Liver (tissue), 9 donors: ENCODE data around the gene PARP14. TPM values are rescaled to one million over a fixed set of nuclear protein-coding genes. Genes with fewer than 3 reads are reported as not detected.

Experiments used
- DNase-seq: peaks from one replicate; pipeline ENCODE4 v3.0.0-alpha.2; 2017; ENCODE audit warnings: low spot score
- H3K27ac ChIP-seq, 2 donors: one replicate each; pipeline ENCODE4 v1.7.0; 2013; ENCODE audit warnings: inconsistent platforms in 2 of 2, low read length in 2 of 2, control low read depth in 1 of 2, low read depth in 1 of 2, mild to moderate bottlenecking in 1 of 2
- H3K27me3 ChIP-seq, 4 donors: one replicate each; pipeline versions ENCODE4 v1.6.1 to v1.7.0; 2013; ENCODE audit warnings: low read length in 3 of 4, inconsistent platforms in 1 of 4, mild to moderate bottlenecking in 1 of 4, moderate library complexity in 1 of 4; ENCODE audit not compliant: control insufficient read depth in 4 of 4, insufficient read depth in 4 of 4
- H3K36me3 ChIP-seq, 4 donors: one replicate each; pipeline versions ENCODE4 v1.6.1 to v1.7.0; 2013; ENCODE audit warnings: low read length in 3 of 4, mild to moderate bottlenecking in 3 of 4, low read depth in 1 of 4, moderate library complexity in 1 of 4; ENCODE audit not compliant: control insufficient read depth in 4 of 4, insufficient read depth in 3 of 4
- H3K4me1 ChIP-seq, 4 donors: one replicate each; pipeline versions ENCODE4 v1.6.1 to v1.7.0; 2013; ENCODE audit warnings: low read length in 3 of 4, mild to moderate bottlenecking in 3 of 4, moderate library complexity in 1 of 4; ENCODE audit not compliant: control insufficient read depth in 4 of 4, insufficient read depth in 4 of 4
- H3K4me3 ChIP-seq, 3 donors: one replicate each; pipeline versions ENCODE4 v1.6.1 to v1.7.0; 2013; ENCODE audit warnings: low read length in 3 of 3, control low read depth in 1 of 3, low read depth in 1 of 3, mild to moderate bottlenecking in 1 of 3
- H3K9ac ChIP-seq, 2 donors: one replicate each; pipeline ENCODE4 v1.7.0; 2013; ENCODE audit warnings: low read length in 2 of 2, mild to moderate bottlenecking in 2 of 2, moderate library complexity in 2 of 2, control low read depth in 1 of 2, low read depth in 1 of 2
- H3K9me3 ChIP-seq, 4 donors: one replicate each; pipeline versions ENCODE4 v1.6.1 to v1.7.0; 2013; ENCODE audit warnings: low read length in 3 of 4; ENCODE audit not compliant: control insufficient read depth in 4 of 4
- EGR1 ChIP-seq, 2 donors: IDR thresholded peaks; 2 replicates each; pipeline ENCODE4 v1.6.1; 2016 to 2018; ENCODE audit warnings: antibody characterized with exemption in 2 of 2, low read depth in 2 of 2
- FOXA1 ChIP-seq: IDR thresholded peaks from 2 replicates; pipeline ENCODE4 v1.6.1; 2016; ENCODE audit warnings: antibody characterized with exemption
- GABPA ChIP-seq, 2 donors: IDR thresholded peaks in 1 of 2; conservative IDR thresholded peaks in 1 of 2; 2 replicates each; pipeline ENCODE4 v1.6.1; 2016; ENCODE audit warnings: antibody characterized with exemption in 2 of 2, mild to moderate bottlenecking in 1 of 2, moderate library complexity in 1 of 2
- HNF4A ChIP-seq, 2 donors: conservative IDR thresholded peaks; 2 replicates each; pipeline ENCODE4 v1.6.1; 2016; ENCODE audit warnings: antibody characterized with exemption in 2 of 2, mild to moderate bottlenecking in 2 of 2
- RAD21 ChIP-seq, 2 donors: IDR thresholded peaks; 2 replicates each; pipeline ENCODE4 v1.6.1; 2016; ENCODE audit warnings: antibody characterized with exemption in 2 of 2, mild to moderate bottlenecking in 2 of 2
- RXRA ChIP-seq, 2 donors: IDR thresholded peaks; 2 replicates each; pipeline ENCODE4 v1.6.1; 2017 to 2018; ENCODE audit warnings: antibody characterized with exemption in 2 of 2, mild to moderate bottlenecking in 1 of 2
- SP1 ChIP-seq: IDR thresholded peaks from 2 replicates; pipeline ENCODE4 v1.6.1; 2018; ENCODE audit warnings: antibody characterized with exemption, mild to moderate bottlenecking
- TAF1 ChIP-seq: conservative IDR thresholded peaks from 2 replicates; pipeline ENCODE4 v1.6.1; 2016; ENCODE audit warnings: antibody characterized with exemption, mild to moderate bottlenecking
- WGBS: extraction: QIAGEN DNeasy Blood & Tissue Kit; methylation state at CpG from one replicate; pipeline ENCODE4 v1.1.7; 2013; 5-methylcytosine and 5-hydroxymethylcytosine counted together
- polyA plus RNA-seq, 2 donors: library from polyadenylated mRNA; stranded (reverse) in 1 of 2; unstranded in 1 of 2; fragments of 200-250 nt in 1 of 2; fragments of >200 nt in 1 of 2; fragmentation: Nextera tagmentation in 1 of 2; extraction: Ambion mirVana in 1 of 2; gene quantifications; one replicate each; pipeline versions ENCODE4 v1.2.1 to v1.2.3, GENCODE V29; 2013 to 2015
- total RNA-seq, 2 donors: library from RNA; depleted of rRNA; stranded (reverse); fragments of >200 nt; gene quantifications; one replicate each; pipeline ENCODE4 v1.2.3, GENCODE V29; 2014
- TF ChIP-seq, protein P1 (sequence below): IDR thresholded peaks from 2 replicates; pipeline ENCODE4 v1.6.1; 2016; ENCODE audit warnings: antibody characterized with exemption, mild to moderate bottlenecking
- TF ChIP-seq, protein P2 (sequence below): IDR thresholded peaks from 2 replicates; pipeline ENCODE4 v1.6.1; 2016; ENCODE audit warnings: antibody characterized with exemption
- TF ChIP-seq, protein P3 (sequence below): IDR thresholded peaks from 2 replicates; pipeline ENCODE4 v1.6.1; 2016; ENCODE audit warnings: antibody characterized with exemption
- TF ChIP-seq, protein P4 (sequence below): IDR thresholded peaks from 2 replicates; pipeline ENCODE4 v1.6.1; 2016; ENCODE audit warnings: antibody characterized with exemption
- TF ChIP-seq, protein P5 (sequence below): fragments of 150-350 bp; IDR thresholded peaks from 2 replicates; pipeline ENCODE4 v1.5.1; 2017; ENCODE audit warnings: improper control_type of control experiment, low read depth, low read length; ENCODE audit not compliant: missing input control
- donor health status: healthy.
- donor health status: healthy.
- donor health status: healthy.
- donor health status: healthy.
- donor health status: healthy.

Gene PARP14
- total and polyA plus RNA-seq, 4 donors = 13.1 to 79.7 (median 23.4) TPM

DNA sequence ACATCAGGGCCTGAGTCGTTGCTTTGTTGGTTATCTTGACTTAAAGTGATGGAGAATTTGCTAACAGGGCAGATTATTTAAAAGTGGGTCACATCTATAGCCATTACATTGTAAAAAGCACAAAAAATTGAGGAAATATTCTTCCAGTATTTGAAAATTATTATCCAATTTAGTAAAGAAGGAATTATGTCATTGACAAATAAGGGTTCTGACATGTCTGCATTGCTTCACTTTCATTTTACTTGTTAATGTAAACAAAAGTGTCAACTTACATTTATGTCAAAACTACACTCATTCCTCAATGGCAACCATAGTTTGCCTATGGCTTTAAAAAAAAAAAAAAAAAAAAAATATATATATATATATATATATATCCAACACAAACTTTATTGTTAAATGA is 3.4 kb upstream of the PARP14 start (continued):
- TF ChIP-seq, protein P1, sequence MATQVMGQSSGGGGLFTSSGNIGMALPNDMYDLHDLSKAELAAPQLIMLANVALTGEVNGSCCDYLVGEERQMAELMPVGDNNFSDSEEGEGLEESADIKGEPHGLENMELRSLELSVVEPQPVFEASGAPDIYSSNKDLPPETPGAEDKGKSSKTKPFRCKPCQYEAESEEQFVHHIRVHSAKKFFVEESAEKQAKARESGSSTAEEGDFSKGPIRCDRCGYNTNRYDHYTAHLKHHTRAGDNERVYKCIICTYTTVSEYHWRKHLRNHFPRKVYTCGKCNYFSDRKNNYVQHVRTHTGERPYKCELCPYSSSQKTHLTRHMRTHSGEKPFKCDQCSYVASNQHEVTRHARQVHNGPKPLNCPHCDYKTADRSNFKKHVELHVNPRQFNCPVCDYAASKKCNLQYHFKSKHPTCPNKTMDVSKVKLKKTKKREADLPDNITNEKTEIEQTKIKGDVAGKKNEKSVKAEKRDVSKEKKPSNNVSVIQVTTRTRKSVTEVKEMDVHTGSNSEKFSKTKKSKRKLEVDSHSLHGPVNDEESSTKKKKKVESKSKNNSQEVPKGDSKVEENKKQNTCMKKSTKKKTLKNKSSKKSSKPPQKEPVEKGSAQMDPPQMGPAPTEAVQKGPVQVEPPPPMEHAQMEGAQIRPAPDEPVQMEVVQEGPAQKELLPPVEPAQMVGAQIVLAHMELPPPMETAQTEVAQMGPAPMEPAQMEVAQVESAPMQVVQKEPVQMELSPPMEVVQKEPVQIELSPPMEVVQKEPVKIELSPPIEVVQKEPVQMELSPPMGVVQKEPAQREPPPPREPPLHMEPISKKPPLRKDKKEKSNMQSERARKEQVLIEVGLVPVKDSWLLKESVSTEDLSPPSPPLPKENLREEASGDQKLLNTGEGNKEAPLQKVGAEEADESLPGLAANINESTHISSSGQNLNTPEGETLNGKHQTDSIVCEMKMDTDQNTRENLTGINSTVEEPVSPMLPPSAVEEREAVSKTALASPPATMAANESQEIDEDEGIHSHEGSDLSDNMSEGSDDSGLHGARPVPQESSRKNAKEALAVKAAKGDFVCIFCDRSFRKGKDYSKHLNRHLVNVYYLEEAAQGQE = no peak
- TF ChIP-seq FOXA1 (no peak), SP1 (no peak), EGR1 (IDR thresholded peaks at IDR 0.05; ENCODE audit: low read depth in 2 of 2) (no peak)
- TF ChIP-seq, protein P2, sequence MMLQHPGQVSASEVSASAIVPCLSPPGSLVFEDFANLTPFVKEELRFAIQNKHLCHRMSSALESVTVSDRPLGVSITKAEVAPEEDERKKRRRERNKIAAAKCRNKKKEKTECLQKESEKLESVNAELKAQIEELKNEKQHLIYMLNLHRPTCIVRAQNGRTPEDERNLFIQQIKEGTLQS = no peak

DNA sequence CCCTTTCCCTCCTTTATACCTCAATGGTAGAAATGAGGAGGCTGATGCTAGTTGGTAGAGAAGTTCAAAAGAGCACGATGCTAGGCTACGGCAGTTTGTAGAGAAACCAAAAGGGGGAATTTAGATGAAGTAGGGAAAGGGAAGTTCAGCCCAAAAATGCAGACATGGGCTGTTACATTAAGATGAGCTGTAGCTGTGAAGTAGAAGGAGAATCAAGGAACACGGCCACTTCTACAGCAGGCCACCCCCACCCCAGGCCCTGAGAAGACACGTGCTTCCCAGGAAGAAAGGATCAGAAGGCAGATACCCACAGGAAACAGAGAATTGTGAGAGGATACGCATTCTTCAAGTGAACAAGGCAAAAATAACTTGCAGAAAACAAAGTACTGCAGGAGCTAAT is 2.1 kb upstream of the PARP14 start:
- 73% methylated on average over 5 of the region's 5 CpGs for WGBS
- peak overlapping the region in 1 of 2 donors; percentile 3 for H3K9ac ChIP-seq

DNA sequence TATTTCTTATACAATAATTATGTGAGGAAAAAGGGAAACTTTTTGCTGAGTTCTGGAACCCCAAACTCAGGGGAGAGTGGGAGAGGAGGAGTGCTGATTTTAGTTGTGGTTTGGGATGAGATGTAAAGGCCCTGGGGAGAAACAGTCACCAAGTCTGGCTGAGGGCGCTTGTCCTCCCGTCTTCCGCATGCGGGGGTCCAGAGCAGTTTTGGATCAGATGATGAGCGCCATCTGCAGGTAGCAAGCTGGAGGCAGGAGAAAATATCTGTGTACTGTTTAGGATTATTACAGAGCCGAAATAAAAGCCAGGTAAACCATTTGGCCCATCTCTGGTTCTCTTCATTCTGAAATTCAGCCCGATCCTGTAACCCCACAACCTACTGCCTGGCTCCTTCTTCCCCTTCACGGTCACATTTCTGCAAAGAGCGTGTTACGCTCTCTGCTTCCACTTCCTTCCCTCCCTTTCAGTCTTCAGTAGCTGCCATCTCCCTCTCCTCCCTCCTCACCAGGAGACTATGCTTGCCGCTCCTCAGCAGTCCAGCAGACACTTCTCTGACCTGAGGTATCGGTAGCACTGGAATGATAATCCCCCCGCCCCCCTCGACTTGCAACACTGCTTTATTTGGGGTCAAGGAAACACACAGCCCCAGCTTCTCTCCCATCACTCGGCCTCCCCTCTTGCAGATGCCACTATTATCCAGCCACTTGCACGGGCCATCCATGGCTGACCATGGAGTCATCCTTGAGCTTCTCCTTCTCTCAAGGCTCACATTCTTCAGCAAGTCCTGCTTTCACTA is 1.4 kb upstream of the PARP14 start:
- Histone ChIP-seq H3K36me3 (peaks cover 0 to under 1% (median 0%) of the 10 kb centered on the region in 4 donors), H3K4me1 (peaks cover 1 to 43% (median 23%) of the 10 kb centered on the region in 4 donors), H3K27ac (peak overlapping the region; percentile 94), H3K27me3 (no peaks in the 10 kb centered on the region), H3K9me3 (no peaks in the 10 kb centered on the region), H3K4me3 (peak overlapping the region in 2 of 3 donors; percentile 3 to 34), H3K9ac (peak overlapping the region; percentile 3 to 83)
- DNase-seq = peak; percentile 80
- TF ChIP-seq, protein P3, sequence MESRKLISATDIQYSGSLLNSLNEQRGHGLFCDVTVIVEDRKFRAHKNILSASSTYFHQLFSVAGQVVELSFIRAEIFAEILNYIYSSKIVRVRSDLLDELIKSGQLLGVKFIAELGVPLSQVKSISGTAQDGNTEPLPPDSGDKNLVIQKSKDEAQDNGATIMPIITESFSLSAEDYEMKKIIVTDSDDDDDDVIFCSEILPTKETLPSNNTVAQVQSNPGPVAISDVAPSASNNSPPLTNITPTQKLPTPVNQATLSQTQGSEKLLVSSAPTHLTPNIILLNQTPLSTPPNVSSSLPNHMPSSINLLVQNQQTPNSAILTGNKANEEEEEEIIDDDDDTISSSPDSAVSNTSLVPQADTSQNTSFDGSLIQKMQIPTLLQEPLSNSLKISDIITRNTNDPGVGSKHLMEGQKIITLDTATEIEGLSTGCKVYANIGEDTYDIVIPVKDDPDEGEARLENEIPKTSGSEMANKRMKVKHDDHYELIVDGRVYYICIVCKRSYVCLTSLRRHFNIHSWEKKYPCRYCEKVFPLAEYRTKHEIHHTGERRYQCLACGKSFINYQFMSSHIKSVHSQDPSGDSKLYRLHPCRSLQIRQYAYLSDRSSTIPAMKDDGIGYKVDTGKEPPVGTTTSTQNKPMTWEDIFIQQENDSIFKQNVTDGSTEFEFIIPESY = no peak
- TF ChIP-seq SP1 (no peak), FOXA1 (no peak), RXRA (IDR thresholded peaks at IDR 0.05) (peak in 1 of 2 donors; percentile 10), TAF1 (no peak), HNF4A (conservative IDR thresholded peaks at IDR 0.05) (peak in 1 of 2 donors; percentile 19), RAD21 (IDR thresholded peaks at IDR 0.05) (peak; percentile 95), GABPA (IDR thresholded peaks at IDR 0.05 in 1 of 2, conservative IDR thresholded peaks at IDR 0.05 in 1 of 2) (no peak)
- TF ChIP-seq, protein P4, sequence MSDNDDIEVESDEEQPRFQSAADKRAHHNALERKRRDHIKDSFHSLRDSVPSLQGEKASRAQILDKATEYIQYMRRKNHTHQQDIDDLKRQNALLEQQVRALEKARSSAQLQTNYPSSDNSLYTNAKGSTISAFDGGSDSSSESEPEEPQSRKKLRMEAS = no peak
- TF ChIP-seq, protein P5, sequence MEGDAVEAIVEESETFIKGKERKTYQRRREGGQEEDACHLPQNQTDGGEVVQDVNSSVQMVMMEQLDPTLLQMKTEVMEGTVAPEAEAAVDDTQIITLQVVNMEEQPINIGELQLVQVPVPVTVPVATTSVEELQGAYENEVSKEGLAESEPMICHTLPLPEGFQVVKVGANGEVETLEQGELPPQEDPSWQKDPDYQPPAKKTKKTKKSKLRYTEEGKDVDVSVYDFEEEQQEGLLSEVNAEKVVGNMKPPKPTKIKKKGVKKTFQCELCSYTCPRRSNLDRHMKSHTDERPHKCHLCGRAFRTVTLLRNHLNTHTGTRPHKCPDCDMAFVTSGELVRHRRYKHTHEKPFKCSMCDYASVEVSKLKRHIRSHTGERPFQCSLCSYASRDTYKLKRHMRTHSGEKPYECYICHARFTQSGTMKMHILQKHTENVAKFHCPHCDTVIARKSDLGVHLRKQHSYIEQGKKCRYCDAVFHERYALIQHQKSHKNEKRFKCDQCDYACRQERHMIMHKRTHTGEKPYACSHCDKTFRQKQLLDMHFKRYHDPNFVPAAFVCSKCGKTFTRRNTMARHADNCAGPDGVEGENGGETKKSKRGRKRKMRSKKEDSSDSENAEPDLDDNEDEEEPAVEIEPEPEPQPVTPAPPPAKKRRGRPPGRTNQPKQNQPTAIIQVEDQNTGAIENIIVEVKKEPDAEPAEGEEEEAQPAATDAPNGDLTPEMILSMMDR = peak; percentile 88
- 10% methylated on average over 16 of the region's 16 CpGs for WGBS

More for the DNA sequence above, 2.1 kb upstream of the PARP14 start:
- TF ChIP-seq RAD21 (IDR thresholded peaks at IDR 0.05) = no peak
- TF ChIP-seq, protein P1 = peak; percentile 2
- H3K4me1 ChIP-seq = peaks cover 1 to 35% (median 22%) of the 10 kb centered on the region in 4 donors
- no peaks in the 10 kb centered on the region for H3K9me3 ChIP-seq
- peak overlapping the region in 1 of 2 donors; percentile 0 for H3K27ac ChIP-seq
- H3K4me3 ChIP-seq = no peak overlapping the region
- DNase-seq = no peak
- H3K27me3 ChIP-seq = no peaks in the 10 kb centered on the region
- H3K36me3 ChIP-seq = no peaks in the 10 kb centered on the region
